GM18873 (cell line): Measurements from ENCODE around the gene WDR1.

Source experiments
- ATAC-seq: cut with Tn5 transposase; IDR thresholded peaks from one replicate; pipeline ENCODE4 v1.9.1; 2021; ENCODE audit warnings: mild to moderate bottlenecking, moderate library complexity, moderate number of reproducible peaks; ENCODE audit not compliant: unreplicated experiment, low FRiP score

The WDR1 gene

DNA sequence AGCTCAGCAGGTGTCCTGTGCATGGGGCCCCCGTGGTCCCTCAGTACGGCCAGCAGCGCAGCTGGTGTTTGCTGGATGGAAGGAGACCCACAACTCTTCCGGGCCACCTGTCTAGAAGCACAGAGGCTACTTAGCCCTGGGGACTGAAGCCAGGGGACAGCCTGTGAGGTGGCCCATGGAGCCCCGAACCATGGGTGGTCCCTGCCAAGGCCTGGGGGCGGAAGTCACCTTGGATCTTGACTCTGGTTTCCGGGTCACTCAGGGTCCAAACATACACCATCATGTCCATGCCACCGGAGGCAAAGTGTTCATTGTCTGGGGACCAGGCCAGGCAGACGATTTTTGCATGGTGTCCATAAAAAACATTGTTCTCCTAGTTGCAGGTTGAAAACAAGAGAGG is 39.5 kb downstream of the WDR1 start:
- no peak for ATAC-seq

DNA sequence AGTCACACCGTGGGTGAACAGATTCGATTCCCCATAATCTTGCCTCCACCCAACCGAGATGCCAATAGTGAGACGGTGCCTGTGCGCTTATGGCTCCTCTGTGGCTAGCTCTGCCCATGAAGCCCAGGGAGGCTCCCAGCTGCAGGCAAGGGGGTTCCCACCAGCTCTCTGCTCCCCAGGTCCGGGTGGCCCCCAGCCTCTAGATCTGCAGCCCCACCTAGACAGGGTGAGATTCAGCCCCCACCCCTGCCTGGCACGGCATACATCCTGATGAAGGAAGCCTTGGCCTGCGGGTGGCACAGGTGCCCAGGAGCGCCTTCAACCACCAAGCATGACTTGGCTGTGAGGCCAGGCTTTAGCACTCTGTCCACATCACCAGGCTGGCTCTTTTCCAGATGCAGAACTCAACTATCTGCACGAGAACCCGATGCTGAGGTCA is 40.6 kb downstream of the WDR1 start:
- ATAC-seq = no peak

DNA sequence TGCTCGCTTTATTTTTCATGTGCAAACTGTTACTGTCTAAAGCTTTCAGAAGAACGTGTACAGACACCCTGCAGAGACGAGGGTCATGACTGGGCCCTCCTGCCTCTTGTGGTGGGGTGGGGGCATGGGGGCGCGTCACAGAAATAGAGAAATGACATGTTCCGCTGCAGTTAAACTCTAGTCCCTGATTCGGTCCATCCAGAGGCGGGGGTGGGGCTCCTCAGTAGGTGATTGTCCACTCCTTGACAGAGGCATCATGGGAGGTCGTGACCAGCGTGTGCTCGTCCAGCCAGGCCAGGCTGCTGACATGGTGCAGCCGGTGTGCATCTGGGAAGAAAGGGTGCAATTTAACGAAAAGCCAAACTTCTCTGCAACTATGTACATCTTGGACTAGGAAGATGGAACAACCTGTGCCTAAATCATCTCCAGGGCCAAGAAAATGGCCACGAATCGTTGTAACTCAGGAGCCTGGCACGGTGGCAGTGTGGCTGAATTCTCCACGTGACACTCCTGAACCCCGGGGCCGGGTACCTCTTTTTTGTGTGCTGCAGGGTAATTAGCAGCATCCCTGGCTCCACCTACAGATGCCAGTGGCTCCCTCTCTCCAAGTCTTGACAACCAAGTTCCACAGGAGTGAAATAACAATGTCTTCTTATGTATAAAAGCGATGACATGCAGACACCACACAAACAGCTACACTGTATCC is 41.3 kb downstream of the WDR1 start:
- no peak for ATAC-seq

DNA sequence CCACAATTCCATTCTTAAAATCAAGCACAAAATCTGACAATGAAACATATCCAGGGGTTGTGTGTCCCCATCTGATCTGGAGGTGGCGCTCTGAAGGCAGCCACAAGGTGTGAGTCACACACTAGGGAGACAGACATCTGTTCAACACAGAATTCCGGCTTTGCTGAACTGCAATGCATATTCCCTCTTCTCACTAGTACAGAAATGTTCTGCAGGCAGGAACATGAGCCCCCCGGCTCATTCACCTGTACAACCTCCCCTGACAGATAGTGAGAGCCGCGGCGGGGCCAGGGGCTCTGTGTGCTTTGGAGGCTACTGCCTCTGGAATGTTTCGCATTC is 41.9 kb downstream of the WDR1 start:
- ATAC-seq = no peak

DNA sequence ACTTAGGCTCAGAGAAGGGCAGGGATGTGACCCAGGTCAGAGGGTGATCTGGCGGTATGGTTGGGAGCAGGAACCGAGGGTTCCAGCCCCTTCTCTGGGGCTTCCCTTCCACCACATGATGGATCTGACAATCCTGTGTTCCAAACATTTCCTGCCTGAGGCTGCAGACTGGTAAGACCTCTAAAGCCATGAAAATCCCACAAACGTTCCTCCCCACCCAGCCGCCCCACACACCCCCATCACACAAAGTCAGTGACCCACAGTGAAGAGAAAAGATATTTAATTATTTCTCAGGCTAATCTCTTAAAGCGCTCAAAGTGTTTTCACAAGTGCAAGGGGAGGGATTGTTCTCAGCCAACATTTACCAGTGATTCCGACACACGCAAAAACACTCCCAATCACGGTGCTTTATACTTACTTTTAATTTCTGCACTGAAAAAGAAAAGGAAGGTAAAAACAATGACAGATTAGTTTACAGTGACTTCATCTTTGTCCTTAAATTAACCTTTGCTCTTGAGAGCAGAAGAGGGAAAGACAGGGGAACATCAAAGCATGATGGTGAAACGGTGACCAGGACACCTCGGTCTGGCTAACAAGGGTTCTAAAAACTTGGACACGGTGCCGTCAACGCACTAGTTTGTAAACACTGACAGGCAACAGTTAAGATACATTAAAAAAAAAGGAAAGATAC is 42.4 kb downstream of the WDR1 start:
- ATAC-seq = no peak

DNA sequence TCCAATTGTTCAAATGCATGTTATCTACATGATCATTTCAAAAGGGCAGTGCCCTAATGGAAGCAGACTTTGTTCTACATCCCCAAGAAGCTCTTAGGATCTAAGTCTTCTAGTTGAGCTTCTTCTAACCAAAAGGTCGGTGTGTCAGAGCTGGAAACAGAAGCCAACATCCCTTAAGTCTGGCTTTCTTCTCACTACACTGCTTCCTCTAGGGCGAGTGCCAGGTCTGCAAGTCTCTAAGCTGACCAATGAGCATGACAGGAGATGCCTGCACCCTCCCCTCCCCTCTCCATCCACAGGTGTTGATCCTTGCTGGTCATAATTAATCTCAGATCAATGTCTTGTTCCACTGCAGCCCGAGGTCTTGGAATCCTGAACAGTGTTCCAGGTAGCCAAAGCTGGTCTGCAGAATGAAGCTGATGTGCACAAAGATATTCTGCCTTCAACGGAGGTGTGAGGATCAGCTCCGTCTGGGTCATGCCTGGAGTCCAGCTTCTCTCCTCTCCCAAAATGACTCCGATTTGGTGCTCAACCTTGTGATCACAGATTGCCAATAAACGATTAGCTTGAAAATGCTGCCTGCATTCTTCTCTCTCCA is 44.1 kb downstream of the WDR1 start:
- ATAC-seq = no peak

DNA sequence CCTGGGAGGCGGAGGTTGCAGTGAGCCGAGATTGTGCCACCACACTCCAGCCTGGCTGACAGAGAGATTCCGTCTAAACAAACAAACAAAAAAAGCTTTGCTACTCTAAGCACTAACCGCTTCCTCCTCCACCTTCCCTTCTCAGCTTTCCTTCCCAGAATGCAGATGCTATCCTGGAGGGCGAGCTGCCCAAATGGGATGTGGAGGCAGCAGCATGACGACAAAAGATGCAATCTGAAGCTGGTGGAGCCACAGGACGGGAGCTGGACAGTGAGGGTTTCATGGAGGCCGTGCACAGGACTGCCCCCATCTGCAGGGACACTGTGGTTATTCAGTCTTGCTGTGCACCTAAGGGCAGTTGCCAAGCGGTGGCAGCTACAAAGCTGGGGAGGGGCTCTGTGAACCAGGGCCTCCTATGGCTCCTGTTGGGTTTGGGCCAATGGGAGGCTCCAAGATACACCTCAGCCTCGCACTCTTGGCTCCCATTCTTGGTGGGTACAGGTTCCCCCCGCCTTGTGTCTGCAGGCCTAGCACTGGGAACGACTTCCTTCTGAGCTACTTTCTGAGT is 47.4 kb downstream of the WDR1 start:
- ATAC-seq = no peak

DNA sequence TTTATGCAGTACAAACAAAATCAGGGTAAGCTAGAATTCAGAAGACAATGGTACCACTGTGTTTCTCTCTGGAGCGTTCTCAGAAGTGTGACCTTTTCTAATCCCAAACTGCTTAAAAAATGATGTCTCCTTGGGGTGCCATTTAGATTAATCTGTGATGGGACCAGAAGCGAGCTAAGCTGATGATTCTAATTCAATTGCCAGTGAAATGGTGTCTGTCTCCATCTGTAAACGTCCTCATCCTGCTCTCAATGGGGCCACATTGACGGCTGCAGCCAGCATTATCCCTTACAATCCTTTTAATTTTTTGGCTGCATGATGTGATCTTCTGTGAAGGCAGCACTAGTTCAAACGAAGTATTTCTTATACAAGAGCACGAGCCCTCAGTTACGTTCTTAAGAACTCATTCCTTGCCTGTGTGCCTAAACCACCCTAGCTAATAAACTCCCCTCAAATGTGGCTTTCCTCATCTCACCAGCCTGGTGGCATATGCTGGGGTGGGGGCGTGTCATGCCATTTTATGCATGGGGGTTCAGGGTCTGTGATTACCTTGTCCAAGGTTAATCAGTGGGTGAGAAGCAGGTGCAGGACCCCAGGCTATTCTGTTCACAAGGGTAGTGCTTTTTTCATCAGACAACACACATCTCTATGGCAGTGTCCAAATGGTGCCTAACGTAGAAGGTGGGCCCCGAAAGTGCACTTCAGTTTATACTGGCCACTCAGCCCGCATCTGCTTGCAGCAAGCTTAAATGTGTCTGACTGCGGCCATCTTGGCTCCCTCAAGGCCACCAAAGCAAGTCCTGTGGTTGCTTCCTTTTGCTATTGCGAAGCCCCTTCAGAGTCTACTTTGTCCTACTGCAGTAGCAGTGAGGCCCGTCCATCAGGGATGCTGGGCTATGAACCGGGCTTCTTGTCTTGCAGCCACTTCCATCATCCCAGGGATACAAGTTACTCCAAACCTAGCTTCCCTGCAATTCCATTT is 49.6 kb downstream of the WDR1 start:
- no peak for ATAC-seq

DNA sequence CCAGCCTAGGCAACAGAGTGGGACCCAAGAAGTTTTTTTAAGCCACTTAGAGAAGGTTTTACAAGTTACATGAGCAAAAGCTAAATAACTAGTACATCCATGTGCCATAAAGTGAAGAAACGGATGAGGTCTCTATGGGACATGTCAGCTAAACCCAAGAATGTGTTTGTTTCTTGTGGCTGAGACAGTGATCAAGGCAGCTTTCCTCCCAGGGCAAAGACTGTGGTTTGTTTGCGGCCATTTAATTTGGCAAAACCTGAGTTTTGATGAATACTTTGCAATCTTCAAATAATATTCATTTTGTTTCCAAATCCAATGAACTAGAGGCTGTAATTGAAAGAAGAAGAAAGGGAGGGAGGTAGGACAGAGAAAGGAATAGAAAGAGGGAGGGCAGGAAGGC is 50.4 kb downstream of the WDR1 start:
- no peak for ATAC-seq

DNA sequence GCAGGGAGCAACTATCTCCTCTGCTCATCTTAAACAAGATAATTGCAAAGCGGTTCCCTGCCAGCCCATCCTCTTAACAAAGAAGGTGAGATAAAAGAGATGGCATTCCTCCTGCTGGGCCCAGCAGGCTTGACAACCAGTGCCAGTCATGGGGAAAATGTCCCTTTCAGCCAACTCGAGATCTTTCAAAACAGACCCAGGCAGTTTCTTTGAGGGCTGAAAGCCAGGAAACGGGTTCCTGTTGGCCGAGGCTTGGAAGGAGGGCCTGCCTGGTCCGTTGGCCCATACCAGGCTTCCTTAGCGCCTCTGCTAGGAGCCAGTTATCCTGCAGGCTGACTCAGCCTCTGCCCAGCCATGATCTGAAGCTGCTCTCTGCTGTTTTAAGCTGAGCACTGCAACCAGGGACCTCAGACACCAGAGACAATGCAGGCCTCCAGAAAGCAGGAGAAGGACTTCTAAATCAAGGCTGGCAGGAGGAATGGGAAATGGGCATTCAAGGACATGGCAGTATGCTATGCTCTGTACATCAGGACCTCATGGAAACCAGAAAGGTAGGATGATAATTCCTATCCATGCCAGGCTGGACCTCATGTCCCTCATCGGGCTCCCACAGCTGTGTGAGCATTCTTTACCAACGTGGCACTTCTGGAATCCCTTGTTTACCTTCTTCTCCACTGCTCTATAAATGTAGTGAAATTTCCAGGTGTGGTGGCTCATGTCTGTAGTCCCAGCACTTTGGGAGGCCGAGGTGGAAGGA is 52.9 kb downstream of the WDR1 start:
- ATAC-seq = no peak

DNA sequence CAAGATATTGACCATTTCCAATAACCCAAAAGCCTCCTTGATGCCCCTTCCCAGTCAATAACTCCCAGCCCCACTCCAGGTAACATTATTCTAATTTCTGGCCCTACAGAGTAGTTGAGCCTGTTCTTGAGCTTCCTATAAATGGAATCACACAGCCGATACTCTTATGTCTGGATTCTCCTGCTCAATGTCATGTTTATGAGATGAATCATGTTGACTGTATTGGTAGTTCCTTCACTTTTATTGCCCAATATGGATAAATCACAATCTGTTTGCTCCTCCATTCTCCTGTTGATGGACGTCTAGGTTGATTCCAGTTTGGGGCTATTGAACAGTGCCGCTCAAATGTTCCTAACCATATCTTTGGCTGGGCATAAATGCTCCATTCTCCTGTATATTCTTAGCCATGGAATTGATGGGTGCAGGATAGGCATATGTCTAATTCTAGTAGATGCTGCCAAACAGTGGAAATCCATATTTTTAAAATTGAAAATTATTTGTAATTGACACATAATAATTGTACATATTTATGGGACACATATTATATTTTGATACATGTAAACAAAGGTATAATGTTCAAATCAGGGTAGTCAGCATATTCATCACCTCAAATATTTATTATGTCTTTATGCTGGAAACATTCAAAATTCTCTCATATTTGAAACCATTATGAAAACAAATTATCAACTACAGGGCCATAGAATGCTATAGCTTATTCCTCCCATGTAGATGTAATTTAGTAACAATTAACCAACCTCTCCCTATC is 54.8 kb downstream of the WDR1 start:
- no peak for ATAC-seq

DNA sequence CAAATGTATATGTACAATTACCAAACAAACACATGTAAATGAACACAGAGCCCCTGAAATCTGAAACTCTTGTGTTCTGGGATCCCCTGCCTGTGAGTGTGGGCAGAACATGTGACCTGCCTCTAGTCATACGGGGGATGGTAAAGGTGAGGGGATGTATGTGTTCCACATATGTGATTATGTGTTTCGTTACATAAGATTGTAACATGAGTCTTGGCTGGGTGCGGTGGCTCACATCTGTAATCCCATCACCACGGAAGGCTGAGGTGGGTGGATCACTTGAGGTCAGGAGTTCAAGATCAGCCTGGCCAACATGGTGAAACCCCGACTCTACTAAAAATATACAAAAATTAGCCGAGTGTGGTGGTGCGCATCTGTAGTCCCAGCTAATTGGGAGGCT is 58.2 kb downstream of the WDR1 start:
- no peak for ATAC-seq

DNA sequence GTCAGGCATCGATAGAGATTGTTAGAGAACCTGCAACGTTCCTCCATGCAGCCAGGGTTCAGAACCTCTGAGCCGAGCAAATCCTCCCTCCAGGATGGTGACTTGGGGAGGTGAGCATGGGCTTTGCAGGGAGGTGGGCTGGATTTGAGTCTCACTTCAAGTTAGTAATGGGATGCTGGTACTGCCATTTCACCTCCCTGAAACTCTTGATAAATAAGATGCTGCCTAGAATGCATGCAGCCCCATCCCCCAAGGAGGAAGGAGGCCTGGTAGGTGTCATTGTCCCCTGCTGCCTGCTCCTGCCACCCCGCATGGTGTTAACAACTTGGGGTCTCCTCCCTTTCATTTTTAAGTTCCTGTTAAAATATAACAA is 59.6 kb downstream of the WDR1 start:
- ATAC-seq = no peak

DNA sequence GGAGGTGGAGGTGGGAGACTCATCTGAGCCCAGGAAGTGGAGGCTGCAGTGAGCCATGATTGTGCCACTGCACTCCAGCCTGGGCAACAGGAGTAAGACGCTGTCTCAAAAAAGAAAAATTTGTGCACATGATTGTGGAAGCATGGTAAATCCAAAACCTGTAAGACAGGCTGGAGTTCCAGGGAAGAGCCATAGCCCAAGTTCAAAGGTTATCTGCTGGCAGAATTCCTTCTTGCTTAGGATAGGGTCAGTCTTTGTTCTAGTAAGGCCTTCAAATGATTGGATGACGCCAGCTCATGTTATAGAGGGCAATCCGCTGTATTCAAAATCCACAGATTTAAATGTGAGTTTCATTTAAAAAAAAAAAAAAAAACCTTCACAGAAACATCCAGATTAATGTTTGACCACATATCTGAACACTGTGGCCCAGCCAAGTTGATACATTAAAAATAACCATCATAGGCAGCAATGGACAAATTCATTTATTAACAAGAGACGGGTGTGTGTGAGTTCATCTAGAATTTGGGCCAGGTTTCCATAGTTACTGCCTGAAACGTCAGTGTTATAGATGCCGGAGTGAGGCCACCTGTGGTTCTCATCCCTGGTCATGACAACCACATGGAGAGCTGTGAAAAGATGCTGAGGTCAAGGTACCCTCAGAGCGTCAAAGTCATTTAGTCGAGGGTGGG is 60.1 kb downstream of the WDR1 start:
- ATAC-seq = no peak

DNA sequence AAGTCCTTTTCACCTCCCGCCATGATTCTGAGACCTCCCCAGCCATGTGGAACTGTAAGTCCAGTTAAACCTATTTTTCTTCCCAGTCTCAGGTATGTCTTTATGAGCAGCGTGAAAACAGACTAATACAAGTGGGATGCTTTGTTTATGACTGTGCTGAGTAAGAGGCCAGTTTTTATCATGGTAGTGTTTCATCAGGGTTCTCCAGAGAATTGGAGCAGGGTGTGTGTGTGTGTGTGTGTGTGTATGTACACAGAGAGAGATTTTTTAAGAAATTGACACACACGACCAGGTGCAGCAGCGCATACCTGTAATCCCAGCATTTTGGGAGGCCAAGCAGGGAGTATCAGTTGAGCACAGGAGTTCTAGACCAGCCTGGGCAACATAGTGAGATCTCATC is 60.7 kb downstream of the WDR1 start:
- ATAC-seq = no peak

DNA sequence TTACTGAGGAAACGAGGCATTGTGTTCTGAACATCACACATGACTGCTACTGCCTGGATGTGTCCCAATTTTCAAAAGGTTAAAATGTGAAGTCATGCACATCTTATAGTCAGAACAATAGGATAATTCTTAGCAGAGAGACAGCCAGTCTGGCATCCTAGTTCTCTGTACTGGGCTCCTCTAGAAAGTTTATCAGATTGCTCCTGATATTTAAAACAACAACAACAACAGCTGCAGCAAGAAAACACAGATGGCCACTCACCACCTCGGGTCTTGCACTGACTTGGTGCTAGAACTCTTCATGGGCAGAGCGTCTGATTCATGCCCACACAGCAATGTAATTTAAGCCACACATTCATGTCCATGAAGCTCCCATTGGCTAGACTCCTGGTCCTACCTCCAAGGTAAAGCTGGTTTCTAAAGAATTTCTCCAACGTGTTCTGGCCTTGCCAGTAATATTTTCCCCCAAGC is 62.0 kb downstream of the WDR1 start:
- ATAC-seq = no peak

DNA sequence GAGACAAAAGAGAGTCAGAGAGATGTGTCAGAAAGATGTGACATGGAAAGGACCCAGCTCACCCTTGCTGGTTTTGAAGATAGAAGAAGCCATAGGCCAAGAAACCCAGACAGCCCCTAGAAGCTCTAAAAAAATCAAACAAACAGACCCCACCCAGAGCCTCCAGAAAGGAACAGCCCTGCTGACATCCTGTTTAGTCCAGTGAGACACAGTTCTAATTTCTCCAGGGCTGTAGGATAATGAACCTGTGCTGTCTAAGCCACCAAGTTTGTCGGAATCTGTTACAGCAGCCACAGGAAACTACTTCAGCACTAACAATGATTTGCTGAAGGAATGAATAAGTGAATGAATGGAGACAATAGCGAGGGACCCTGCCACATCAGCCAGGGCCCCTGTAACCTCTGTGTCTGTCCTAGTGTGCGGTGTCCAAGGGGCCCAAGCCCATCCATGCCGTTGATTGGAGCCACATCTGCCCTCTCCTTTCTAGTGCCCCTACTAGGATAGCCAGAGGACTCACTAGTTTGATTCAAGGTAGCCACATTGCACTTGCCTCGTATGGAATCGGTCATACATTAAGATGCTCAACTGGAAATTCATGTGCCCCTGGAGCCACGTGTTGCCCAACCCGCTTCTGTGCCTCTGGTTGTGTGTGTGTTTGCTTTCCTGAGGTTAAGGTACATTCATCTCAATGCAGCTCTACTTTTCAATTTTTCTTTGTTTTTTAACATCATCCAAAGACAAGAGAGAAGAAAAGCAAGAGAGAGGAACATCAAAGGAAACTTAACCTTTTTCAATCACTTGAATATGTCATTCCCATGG is 62.8 kb downstream of the WDR1 start:
- no peak for ATAC-seq
